ENCODE measurements around the gene RAB41. TPM values are rescaled to one million over a fixed set of nuclear protein-coding genes. Genes with fewer than 3 reads are reported as not detected.
"Not testable (repeated sequence)": the region's sequence is repeated elsewhere in the genome, so short reads cannot be mapped to it uniquely, and the experiment has no call there.

The RAB41 gene
- total RNA-seq (2014; rRNA removed; shearing (Covaris generic); ENCODE audit: low replicate concordance) = not detected in 2 replicates

DNA sequence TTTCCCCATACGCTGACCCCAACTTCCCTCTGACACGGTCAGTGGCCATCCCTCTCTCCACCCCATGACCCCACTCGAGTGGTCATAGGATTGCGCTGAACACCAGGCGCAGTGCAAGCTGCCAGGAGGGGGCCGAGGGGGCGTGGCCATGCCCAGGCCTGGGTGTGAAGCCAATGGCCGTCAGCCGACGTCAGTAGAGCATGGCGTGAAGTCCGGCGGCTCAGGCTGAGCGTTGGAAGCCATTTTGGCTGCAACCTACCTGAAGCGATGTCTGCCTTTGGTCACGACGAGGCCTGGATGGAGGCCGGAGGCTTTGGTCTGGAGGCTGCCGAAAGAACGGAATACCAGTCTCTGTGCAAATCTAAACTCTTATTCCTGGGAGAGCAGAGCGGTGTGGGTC is at the start of gene RAB41:
TSS of gene RAB41 (plus strand) at position 222 of the 400 bp plus-strand sequence. CDS start at position 268, 46 bp downstream.
- Histone ChIP-seq H3K9me3 (no peaks in the 10 kb centered on the region), H3K36me3 (no peaks in the 10 kb centered on the region), H3K27me3 (no peaks in the 10 kb centered on the region), H3K4me3 (no peak within 1 kb of the TSS)
- DNase-seq = no peak

DNA sequence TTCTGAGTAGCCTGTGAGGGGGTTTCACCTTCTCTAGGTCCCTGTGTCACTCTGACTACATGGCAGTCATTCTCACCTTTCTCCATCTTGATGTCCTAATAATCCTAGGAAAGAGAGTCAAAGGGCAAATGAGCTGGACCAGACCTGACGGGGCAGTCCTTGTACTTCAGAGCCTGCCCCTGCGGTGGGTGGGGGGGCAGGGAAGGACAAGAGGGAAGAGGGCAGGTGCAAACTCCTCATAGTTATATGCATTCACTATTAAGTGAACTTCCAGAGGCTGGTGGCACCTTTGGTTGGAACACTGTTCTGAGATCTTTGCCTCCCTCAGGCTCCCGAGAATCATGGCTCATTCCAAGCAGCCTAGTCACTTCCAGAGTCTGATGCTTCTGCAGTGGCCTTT is 47.6 kb upstream of the RAB41 start, which contains the start of gene AWAT1:
TSS of gene AWAT1 (plus strand) at position 301 of the 400 bp plus-strand sequence. CDS start at position 342, 41 bp downstream.
- no peak for DNase-seq
- H3K9me3 ChIP-seq = no peaks in the 10 kb centered on the region

DNA sequence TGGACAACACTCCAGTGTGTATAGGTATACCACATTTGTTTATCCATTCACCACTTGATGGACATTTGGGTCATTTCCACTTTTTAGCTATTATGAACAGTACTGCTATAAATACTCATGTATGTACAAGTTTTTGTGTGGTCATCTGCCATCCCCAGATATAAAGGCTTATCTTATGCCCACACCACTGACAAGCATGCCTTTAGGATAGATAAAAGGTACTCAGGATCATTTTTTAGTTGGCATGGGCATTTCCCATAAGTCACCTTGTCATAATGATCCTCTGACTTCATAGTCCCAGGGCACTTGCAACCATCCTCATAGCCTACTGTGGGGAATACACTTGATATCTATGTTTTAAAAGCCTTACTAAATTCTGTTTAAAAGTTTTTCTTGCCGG is 41.2 kb upstream of the RAB41 start:
- no peak overlapping the region for H3K4me3 ChIP-seq
- DNase-seq = no peak
- no peaks in the 10 kb centered on the region for H3K9me3 ChIP-seq
- no peaks in the 10 kb centered on the region for H3K36me3 ChIP-seq
- no peaks in the 10 kb centered on the region for H3K27me3 ChIP-seq

More for the DNA sequence above, 47.6 kb upstream of the RAB41 start, which contains the start of gene AWAT1:
- Histone ChIP-seq H3K27me3 (no peaks in the 10 kb centered on the region), H3K36me3 (no peaks in the 10 kb centered on the region), H3K4me3 (no peak within 1 kb of the TSS)

GRCh38 chrX:70241501-70241900 is 40.5 kb upstream of the RAB41 start:
- H3K27me3 ChIP-seq = no peaks in the 10 kb centered on the region
- H3K4me3 ChIP-seq = no peak overlapping the region
- no peaks in the 10 kb centered on the region for H3K9me3 ChIP-seq
- DNase-seq = no peak
- H3K36me3 ChIP-seq = no peaks in the 10 kb centered on the region

DNA sequence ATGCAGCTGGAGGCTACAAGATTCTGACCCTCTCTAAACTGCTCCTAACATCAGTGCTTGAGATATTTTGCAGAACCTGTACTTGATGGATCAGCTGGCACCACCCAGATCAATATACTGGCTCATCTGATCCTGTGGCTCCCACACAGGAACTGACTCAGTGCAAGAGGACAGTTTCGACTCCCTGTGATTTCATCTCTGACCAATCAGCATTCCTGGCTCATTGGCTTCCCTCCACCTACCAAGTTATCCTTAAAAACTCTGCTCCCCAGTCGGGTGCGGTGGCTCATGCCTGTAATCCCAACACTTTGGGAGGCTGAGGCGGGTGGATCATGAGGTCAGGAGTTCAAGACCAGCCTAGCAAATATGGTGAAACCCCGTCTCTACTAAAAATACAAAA is 38.4 kb upstream of the RAB41 start:
- H3K27me3 ChIP-seq, H3K4me3 ChIP-seq, H3K36me3 ChIP-seq, H3K9me3 ChIP-seq: not testable (repeated sequence)
- peak; percentile 45 for DNase-seq

GRCh38 chrX:70244881-70245280 is 37.1 kb upstream of the RAB41 start:
- Histone ChIP-seq H3K4me3 (no peak overlapping the region), H3K27me3 (no peaks in the 10 kb centered on the region), H3K9me3 (no peaks in the 10 kb centered on the region), H3K36me3 (no peaks in the 10 kb centered on the region)
- peak; percentile 2 for DNase-seq

GRCh38 chrX:70247252-70247651 is 34.7 kb upstream of the RAB41 start:
- Histone ChIP-seq H3K9me3 (no peaks in the 10 kb centered on the region), H3K27me3 (no peaks in the 10 kb centered on the region), H3K4me3 (no peak overlapping the region), H3K36me3 (no peaks in the 10 kb centered on the region)
- no peak for DNase-seq

GRCh38 chrX:70252491-70252890 is 29.5 kb upstream of the RAB41 start:
- DNase-seq = no peak
- Histone ChIP-seq H3K9me3 (no peaks in the 10 kb centered on the region), H3K4me3 (no peak overlapping the region), H3K27me3 (no peaks in the 10 kb centered on the region), H3K36me3 (no peaks in the 10 kb centered on the region)

- Histone ChIP-seq H3K9me3 (no peaks in the 10 kb centered on the region), H3K4me3 (no peak overlapping the region), H3K27me3 (no peaks in the 10 kb centered on the region), H3K36me3 (no peaks in the 10 kb centered on the region)
- DNase-seq = no peak
Observed at GRCh38 chrX:70253377-70254062, 28.5 kb upstream of the RAB41 start.

DNA sequence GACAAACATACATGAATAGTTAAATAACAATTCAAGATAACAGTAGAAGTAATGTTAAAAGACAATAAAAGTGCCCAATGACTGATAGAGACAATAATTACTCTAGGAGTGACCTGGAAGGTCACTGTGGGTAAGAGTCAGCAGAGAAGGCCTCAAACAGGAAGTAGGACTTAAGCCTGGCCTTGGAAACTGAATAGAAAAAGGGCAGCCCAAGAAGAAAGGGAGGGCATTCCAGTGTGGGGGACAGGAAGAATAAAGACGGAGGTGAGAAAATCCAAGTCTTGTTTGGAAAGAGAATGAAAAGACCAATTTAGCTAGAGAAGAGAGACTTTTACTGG is 27.9 kb upstream of the RAB41 start:
- H3K9me3 ChIP-seq = no peaks in the 10 kb centered on the region
- no peaks in the 10 kb centered on the region for H3K27me3 ChIP-seq
- H3K4me3 ChIP-seq = no peak overlapping the region
- DNase-seq = no peak
- H3K36me3 ChIP-seq = no peaks in the 10 kb centered on the region

GRCh38 chrX:70254909-70255308 is 27.1 kb upstream of the RAB41 start:
- no peaks in the 10 kb centered on the region for H3K27me3 ChIP-seq

DNA sequence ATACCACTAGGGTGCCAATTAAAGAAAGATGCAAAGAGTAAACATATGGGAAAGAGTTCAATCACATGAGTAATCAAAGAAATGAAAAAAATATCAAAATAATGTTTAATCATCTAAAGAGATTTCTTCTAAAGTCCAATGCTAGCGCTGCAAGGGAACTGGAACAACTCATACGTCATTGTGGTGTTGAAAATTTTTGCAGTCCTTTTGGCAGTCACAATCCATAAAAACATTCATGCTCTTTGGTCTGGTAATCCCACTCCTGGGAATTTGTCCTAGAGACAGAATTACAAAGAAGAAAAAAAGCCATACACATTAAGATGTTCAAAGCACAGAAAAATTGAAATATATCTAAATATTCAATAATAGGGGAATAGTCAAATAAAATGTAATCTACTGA is 26.5 kb upstream of the RAB41 start:
- Histone ChIP-seq H3K27me3 (no peaks in the 10 kb centered on the region), H3K36me3 (no peaks in the 10 kb centered on the region), H3K9me3 (no peaks in the 10 kb centered on the region), H3K4me3 (no peak overlapping the region)
- DNase-seq = no peak

More at GRCh38 chrX:70254909-70255308, 27.1 kb upstream of the RAB41 start:
- H3K9me3 ChIP-seq = no peaks in the 10 kb centered on the region
- no peak overlapping the region for H3K4me3 ChIP-seq
- DNase-seq = no peak
- no peaks in the 10 kb centered on the region for H3K36me3 ChIP-seq

DNA sequence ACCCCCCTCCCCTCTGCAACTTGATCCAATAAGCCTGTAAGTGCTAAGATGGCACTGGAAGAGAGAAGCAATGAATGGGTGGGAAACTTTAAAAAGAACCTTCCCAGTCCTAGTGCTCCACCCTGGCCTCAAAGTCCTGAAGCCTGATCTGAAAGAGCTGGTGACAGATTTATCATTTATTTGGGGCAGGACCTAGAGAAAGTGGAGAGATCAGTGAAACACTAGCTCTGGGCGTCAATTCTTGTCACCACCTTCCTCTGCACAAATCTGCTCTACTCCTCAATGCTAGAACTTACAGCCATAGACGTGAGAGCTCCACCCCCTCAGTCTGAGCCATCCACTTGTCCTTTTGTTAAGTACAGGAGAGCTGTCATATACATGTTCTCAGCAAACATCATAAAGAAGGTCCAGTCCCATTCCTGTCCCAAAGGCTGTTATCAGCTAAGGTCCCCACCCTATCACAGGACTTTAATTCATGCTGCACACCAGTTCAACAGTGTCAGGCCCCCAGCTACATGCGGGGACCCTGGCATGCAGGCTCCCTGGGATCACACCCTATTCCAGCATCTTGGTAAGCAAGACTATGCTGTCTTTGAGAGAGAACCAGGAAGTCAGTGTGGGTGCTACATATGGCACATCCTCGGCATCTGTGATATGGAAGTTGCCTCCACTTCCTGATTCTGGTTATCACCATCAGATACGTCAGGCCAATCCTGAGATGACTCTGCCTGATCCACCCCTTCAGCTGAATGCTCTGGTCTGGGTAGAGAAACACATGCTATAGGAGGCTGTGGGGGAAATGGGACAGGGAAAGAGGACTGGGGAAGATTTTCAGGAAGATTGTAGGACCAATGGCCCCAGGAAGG is 24.3 kb upstream of the RAB41 start:
- Histone ChIP-seq H3K4me3 (no peak overlapping the region), H3K27me3 (no peaks in the 10 kb centered on the region), H3K36me3 (no peaks in the 10 kb centered on the region), H3K9me3 (no peaks in the 10 kb centered on the region)
- DNase-seq = no peak

DNA sequence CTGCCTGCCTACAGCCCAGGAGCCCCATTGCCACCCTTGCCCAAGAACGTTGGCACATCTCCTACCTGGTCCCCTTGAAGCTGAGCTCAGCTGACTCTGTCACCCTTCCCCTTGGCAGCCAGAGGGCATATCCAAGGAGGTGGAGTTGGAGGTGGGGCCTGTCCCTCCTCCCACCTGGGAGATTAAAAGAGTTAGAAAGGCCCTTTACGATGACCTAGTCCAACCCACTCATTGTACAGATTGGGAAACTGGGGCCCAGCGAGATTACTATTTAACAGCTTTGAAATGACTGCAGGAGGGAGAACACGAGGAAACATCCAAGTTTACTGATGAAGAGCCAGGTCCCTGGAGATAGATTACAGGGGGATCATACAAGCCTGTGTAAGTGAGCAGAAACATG is 21.9 kb upstream of the RAB41 start, which contains the start of gene P2RY4:
TSS of gene P2RY4 (minus strand) at position 101 of the 400 bp plus-strand sequence. CDS start 580 bp downstream, outside the sequence.
- H3K4me3 ChIP-seq = no peak within 1 kb of the TSS
- H3K27me3 ChIP-seq = no peaks in the 10 kb centered on the region
- no peaks in the 10 kb centered on the region for H3K9me3 ChIP-seq
- DNase-seq = no peak
- no peaks in the 10 kb centered on the region for H3K36me3 ChIP-seq

- no peaks in the 10 kb centered on the region for H3K27me3 ChIP-seq
- DNase-seq = peak; percentile 16
- H3K4me3 ChIP-seq = no peak overlapping the region
- no peaks in the 10 kb centered on the region for H3K36me3 ChIP-seq
- H3K9me3 ChIP-seq = no peaks in the 10 kb centered on the region
Observed at GRCh38 chrX:70262952-70263567, 18.9 kb upstream of the RAB41 start.

DNA sequence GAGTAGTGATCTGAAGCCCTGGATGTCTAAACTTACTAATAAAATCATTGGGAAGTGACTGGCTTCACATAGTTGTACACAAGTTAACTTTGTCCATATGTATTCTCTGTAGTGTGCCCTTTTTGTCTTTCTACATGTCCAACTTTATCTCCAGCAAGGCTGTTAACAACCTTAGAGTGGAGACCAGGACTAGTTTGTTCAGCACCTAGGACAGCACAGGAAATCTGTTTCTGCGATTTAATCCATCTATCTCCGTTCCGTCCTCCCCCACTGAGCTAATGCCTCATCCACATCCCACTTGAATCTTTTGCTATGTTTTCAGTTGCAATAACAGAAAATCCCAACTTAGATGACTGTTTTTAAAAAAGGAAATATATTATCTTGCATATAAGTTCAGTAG is 17.2 kb upstream of the RAB41 start:
- Histone ChIP-seq H3K9me3 (no peaks in the 10 kb centered on the region), H3K36me3 (no peaks in the 10 kb centered on the region), H3K4me3 (no peak overlapping the region), H3K27me3 (no peaks in the 10 kb centered on the region)
- DNase-seq = no peak

DNA sequence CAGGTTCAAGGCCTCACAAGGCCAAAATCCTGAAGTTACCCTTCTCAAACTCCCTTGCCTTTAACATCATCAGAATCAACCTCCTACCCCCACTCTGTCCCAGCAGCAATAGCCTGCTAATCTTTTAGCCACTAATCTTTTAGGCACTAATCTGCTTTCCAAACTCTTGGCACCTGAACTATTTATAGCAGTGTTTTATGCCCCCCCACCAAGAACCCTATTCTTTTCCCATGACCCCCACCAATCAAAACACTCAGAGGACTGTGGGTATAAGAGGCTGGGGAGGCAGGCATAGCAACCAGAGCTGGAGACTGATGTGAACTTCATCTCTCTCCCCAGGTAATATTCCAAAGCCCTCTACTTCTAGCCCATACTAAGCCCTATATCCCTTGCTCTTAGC is 13.9 kb upstream of the RAB41 start, which contains the start of gene ARR3:
TSS of gene ARR3 (plus strand) at position 301 of the 400 bp plus-strand sequence. CDS start 1,052 bp downstream, outside the sequence.
- H3K4me3 ChIP-seq = no peak within 1 kb of the TSS
- no peak for DNase-seq
- H3K9me3 ChIP-seq = no peaks in the 10 kb centered on the region
- H3K36me3 ChIP-seq = no peaks in the 10 kb centered on the region
- no peaks in the 10 kb centered on the region for H3K27me3 ChIP-seq

Data from MG63 (cell line).